HEK293 (cell line): Measurements from ENCODE around the gene DCX.

Source experiments
- CTCF ChIA-PET: fragments of 350-600 bp; formaldehyde crosslinking; extraction: SDS; loops from one replicate; lab custom pipeline; 2021; ENCODE audit warnings: antibody characterized with exemption; lab: Yijun Ruan, JAX
- POLR2A ChIA-PET: fragments of 300-600 bp; formaldehyde crosslinking; extraction: SDS; loops from one replicate; lab custom pipeline; 2020; ENCODE audit warnings: antibody characterized with exemption, inconsistent platforms; lab: Yijun Ruan, JAX
- H3K27ac ChIP-seq: fragments of 200-500 bp; sonication (Bioruptor generic); 2 replicates; pipeline ENCODE4 v1.5.1; 2014; ENCODE audit warnings: low read depth, low read length, control low read depth, inconsistent platforms; ENCODE audit errors: extremely low read depth
- H3K36me3 ChIP-seq, 2 experiments: fragments of 200-500 bp in 1 of 2; sonication (Bioruptor generic) in 1 of 2; 1 replicate in 1 of 2; 2 replicates in 1 of 2; pipeline ENCODE4 v1.5.1; 2014 to 2017; ENCODE audit warnings: inconsistent platforms in 2 of 2, low read length in 2 of 2; ENCODE audit not compliant: control insufficient read depth in 2 of 2, insufficient read depth in 1 of 2
- H3K4me1 ChIP-seq: fragments of 200-500 bp; sonication (Bioruptor generic); 2 replicates; pipeline ENCODE4 v1.5.1; 2014; ENCODE audit warnings: mild to moderate bottlenecking, low read length, inconsistent platforms; ENCODE audit not compliant: control insufficient read depth, insufficient read depth
- H3K4me3 ChIP-seq: 2 replicates; pipeline ENCODE4 v1.5.1; 2011; ENCODE audit warnings: low read depth, mild to moderate bottlenecking, control low read depth, low read length, moderate library complexity
- H3K9me3 ChIP-seq: fragments of 200-500 bp; sonication (Bioruptor generic); 2 replicates; pipeline ENCODE4 v1.5.1; 2014; ENCODE audit warnings: low read depth, low read length, inconsistent platforms; ENCODE audit not compliant: control insufficient read depth, insufficient read depth
- ATF2 ChIP-seq: fragments of 450-650 bp; formaldehyde crosslinking; IDR thresholded peaks from 2 replicates; pipeline ENCODE4 v1.5.1; 2016; ENCODE audit warnings: missing biosample characterization, missing genetic modification characterization, low read depth
- BCL11A ChIP-seq: fragments of 450-650 bp; formaldehyde crosslinking; IDR thresholded peaks from 2 replicates; pipeline ENCODE4 v1.5.1; 2016; ENCODE audit warnings: low read depth, missing biosample characterization, missing genetic modification characterization
- KLF7 ChIP-seq: fragments of 450-650 bp; formaldehyde crosslinking; IDR thresholded peaks from 2 replicates; pipeline ENCODE4 v1.5.1; 2016; ENCODE audit warnings: missing biosample characterization, missing genetic modification characterization, borderline replicate concordance
- TSHZ1 ChIP-seq: fragments of 450-650 bp; formaldehyde crosslinking; IDR thresholded peaks from 2 replicates; pipeline ENCODE4 v1.5.1; 2016; ENCODE audit warnings: missing biosample characterization, missing genetic modification characterization, borderline replicate concordance
- ZBTB8A ChIP-seq: fragments of 450-650 bp; formaldehyde crosslinking; IDR thresholded peaks from 2 replicates; pipeline ENCODE4 v1.5.1; 2016; ENCODE audit warnings: missing biosample characterization, missing genetic modification characterization
- ZIC2 ChIP-seq: fragments of 450-650 bp; formaldehyde crosslinking; IDR thresholded peaks from 2 replicates; pipeline ENCODE4 v1.5.1; 2016; ENCODE audit warnings: missing biosample characterization, missing genetic modification characterization
- ZNF140 ChIP-seq: fragments of 450-650 bp; formaldehyde crosslinking; IDR thresholded peaks from 2 replicates; pipeline ENCODE4 v1.5.1; 2016; ENCODE audit warnings: missing biosample characterization, missing genetic modification characterization
- ZNF175 ChIP-seq: fragments of 450-650 bp; formaldehyde crosslinking; IDR thresholded peaks from 2 replicates; pipeline ENCODE4 v1.5.1; 2016; ENCODE audit warnings: missing biosample characterization, missing genetic modification characterization
- ZNF221 ChIP-seq: fragments of 450-650 bp; formaldehyde crosslinking; IDR thresholded peaks from 2 replicates; pipeline ENCODE4 v1.5.1; 2017; ENCODE audit warnings: missing biosample characterization, missing genetic modification characterization, borderline replicate concordance
- ZNF223 ChIP-seq: fragments of 450-650 bp; formaldehyde crosslinking; IDR thresholded peaks from 2 replicates; pipeline ENCODE4 v1.5.1; 2016; ENCODE audit warnings: missing biosample characterization, missing genetic modification characterization
- ZNF23 ChIP-seq: fragments of 450-650 bp; formaldehyde crosslinking; IDR thresholded peaks from 2 replicates; pipeline ENCODE4 v1.5.1; 2016; ENCODE audit warnings: missing biosample characterization, missing genetic modification characterization, borderline replicate concordance
- ZNF24 ChIP-seq: fragments of 450-650 bp; formaldehyde crosslinking; IDR thresholded peaks from 2 replicates; pipeline ENCODE4 v1.5.1; 2016; ENCODE audit warnings: missing biosample characterization, missing genetic modification characterization
- ZNF335 ChIP-seq: fragments of 450-650 bp; formaldehyde crosslinking; conservative IDR thresholded peaks from 2 replicates; pipeline ENCODE4 v1.5.1; 2016; ENCODE audit warnings: missing biosample characterization, missing genetic modification characterization
- ZNF354C ChIP-seq: fragments of 450-650 bp; formaldehyde crosslinking; IDR thresholded peaks from 2 replicates; pipeline ENCODE4 v1.5.1; 2016; ENCODE audit warnings: missing biosample characterization, missing genetic modification characterization, low read depth, borderline replicate concordance
- ZNF514 ChIP-seq: fragments of 450-650 bp; formaldehyde crosslinking; IDR thresholded peaks from 2 replicates; pipeline ENCODE4 v1.5.1; 2016; ENCODE audit warnings: missing biosample characterization, missing genetic modification characterization
- ZNF521 ChIP-seq: fragments of 450-650 bp; formaldehyde crosslinking; IDR thresholded peaks from 2 replicates; pipeline ENCODE4 v1.5.1; 2017; ENCODE audit warnings: missing biosample characterization, mild to moderate bottlenecking, missing genetic modification characterization
- ZNF544 ChIP-seq: fragments of 450-650 bp; formaldehyde crosslinking; IDR thresholded peaks from 2 replicates; pipeline ENCODE4 v1.5.0; 2017; ENCODE audit warnings: missing biosample characterization, missing genetic modification characterization
- ZNF558 ChIP-seq: fragments of 450-650 bp; formaldehyde crosslinking; IDR thresholded peaks from 2 replicates; pipeline ENCODE4 v1.5.1; 2016; ENCODE audit warnings: missing biosample characterization, missing genetic modification characterization
- ZNF560 ChIP-seq: fragments of 450-650 bp; formaldehyde crosslinking; IDR thresholded peaks from 2 replicates; pipeline ENCODE4 v1.5.1; 2017; ENCODE audit warnings: missing biosample characterization, missing genetic modification characterization, borderline replicate concordance
- ZNF596 ChIP-seq: fragments of 450-650 bp; IDR thresholded peaks from 2 replicates; pipeline ENCODE4 v1.5.0; 2018; ENCODE audit warnings: missing biosample characterization, mild to moderate bottlenecking, missing genetic modification characterization, moderate library complexity
- ZNF624 ChIP-seq: fragments of 450-650 bp; formaldehyde crosslinking; IDR thresholded peaks from 2 replicates; pipeline ENCODE4 v1.5.1; 2017; ENCODE audit warnings: missing biosample characterization, missing genetic modification characterization
- ZSCAN23 ChIP-seq: fragments of 450-650 bp; formaldehyde crosslinking; IDR thresholded peaks from 2 replicates; pipeline ENCODE4 v1.5.1; 2016; ENCODE audit warnings: missing biosample characterization, missing genetic modification characterization
- TF ChIP-seq, protein P1 (sequence below): fragments of 450-650 bp; formaldehyde crosslinking; IDR thresholded peaks from 2 replicates; pipeline ENCODE4 v1.5.1; 2017; ENCODE audit warnings: missing biosample characterization, missing genetic modification characterization
- TF ChIP-seq, protein P2 (sequence below): fragments of 450-650 bp; formaldehyde crosslinking; IDR thresholded peaks from 2 replicates; pipeline ENCODE4 v1.5.1; 2016; ENCODE audit warnings: missing biosample characterization, missing genetic modification characterization, low read depth

DCX gene

GRCh38 chrX:111372086-111372485 is 39.9 kb downstream of the DCX start (continued):
- TF ChIP-seq, protein P1, sequence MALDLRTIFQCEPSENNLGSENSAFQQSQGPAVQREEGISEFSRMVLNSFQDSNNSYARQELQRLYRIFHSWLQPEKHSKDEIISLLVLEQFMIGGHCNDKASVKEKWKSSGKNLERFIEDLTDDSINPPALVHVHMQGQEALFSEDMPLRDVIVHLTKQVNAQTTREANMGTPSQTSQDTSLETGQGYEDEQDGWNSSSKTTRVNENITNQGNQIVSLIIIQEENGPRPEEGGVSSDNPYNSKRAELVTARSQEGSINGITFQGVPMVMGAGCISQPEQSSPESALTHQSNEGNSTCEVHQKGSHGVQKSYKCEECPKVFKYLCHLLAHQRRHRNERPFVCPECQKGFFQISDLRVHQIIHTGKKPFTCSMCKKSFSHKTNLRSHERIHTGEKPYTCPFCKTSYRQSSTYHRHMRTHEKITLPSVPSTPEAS (tag by site-specific recombination), result no peak
- TF ChIP-seq ATF2 (tag by site-specific recombination) (no peak), ZNF354C (tag by site-specific recombination) (no peak), ZBTB8A (no peak)

DNA sequence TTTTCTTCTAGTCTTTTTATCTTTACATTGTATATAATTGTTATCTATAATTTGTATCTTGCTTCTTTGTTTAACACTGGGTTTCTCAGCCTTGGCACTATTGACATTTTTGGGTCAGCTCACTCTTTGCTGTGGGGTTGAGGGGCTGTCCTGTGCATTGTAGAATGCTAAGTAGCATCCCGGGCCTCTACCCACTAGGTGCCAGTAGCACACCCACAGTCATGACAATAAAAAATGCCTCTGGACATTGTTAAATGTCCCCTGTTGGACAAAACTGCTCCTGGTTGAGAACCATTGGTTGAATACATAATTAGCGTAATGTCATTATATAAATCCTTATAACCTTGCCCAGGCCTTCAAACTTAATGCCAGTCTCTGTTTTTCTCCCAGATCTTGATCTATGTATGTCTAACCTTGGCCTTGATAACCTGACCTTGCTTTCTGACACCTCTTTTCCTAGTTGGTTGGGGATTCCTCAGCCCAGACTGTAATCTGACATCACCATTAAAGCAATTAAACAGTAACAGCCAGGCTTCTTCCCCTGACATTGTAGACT is 46.1 kb downstream of the DCX start:
- CTCF ChIA-PET, result no interaction called here
- H3K4me1 ChIP-seq, result no peaks in the 10 kb centered on the region
- TF ChIP-seq ZNF175 (no peak), ZNF624 (tag by site-specific recombination) (no peak), ZNF335 (tag by site-specific recombination) (no peak), ZIC2 (tag by site-specific recombination) (no peak), ZNF514 (tag by site-specific recombination) (no peak), ZNF140 (no peak), ZNF223 (tag by site-specific recombination) (no peak), ZNF521 (tag by site-specific recombination) (no peak), ZNF544 (tag by site-specific recombination) (no peak), BCL11A (no peak), ZNF558 (tag by site-specific recombination) (no peak), ZNF596 (tag by site-specific recombination) (no peak), ZNF23 (tag by site-specific recombination) (no peak), TSHZ1 (tag by site-specific recombination) (no peak), KLF7 (no peak), ZNF221 (tag by site-specific recombination) (no peak), ZNF560 (no peak), ZSCAN23 (tag by site-specific recombination) (no peak), ZNF24 (tag by site-specific recombination) (no peak)
- TF ChIP-seq, protein P2, sequence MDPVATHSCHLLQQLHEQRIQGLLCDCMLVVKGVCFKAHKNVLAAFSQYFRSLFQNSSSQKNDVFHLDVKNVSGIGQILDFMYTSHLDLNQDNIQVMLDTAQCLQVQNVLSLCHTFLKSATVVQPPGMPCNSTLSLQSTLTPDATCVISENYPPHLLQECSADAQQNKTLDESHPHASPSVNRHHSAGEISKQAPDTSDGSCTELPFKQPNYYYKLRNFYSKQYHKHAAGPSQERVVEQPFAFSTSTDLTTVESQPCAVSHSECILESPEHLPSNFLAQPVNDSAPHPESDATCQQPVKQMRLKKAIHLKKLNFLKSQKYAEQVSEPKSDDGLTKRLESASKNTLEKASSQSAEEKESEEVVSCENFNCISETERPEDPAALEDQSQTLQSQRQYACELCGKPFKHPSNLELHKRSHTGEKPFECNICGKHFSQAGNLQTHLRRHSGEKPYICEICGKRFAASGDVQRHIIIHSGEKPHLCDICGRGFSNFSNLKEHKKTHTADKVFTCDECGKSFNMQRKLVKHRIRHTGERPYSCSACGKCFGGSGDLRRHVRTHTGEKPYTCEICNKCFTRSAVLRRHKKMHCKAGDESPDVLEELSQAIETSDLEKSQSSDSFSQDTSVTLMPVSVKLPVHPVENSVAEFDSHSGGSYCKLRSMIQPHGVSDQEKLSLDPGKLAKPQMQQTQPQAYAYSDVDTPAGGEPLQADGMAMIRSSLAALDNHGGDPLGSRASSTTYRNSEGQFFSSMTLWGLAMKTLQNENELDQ (tag by site-specific recombination), result no peak
- TF ChIP-seq, all 188 proteins: peak for 0
- Histone ChIP-seq H3K27ac (no peak overlapping the region), H3K4me3 (no peak overlapping the region), H3K9me3 (no peaks in the 10 kb centered on the region), H3K36me3 (no peaks in the 10 kb centered on the region)
- POLR2A ChIA-PET, result no interaction called here
